Measurements from ENCODE around the gene IL37.
A peak's percentile ranks its signal among the peaks of the same experiment; 100 is the strongest.

IL37 gene

GRCh38 chr2:112880696-112881095 is 30.3 kb upstream of the IL37 start:
- TF ChIP-seq CTCF (IDR thresholded peaks at IDR 0.05; ENCODE audit: control extremely low read depth, extremely low read depth, low read depth, missing control alignments), result no peak
- POLR2A ChIA-PET, result no interaction called here
- no peak for DNase-seq (ENCODE audit: extremely low spot score)
- CTCF ChIA-PET, result interaction anchor here (1.4 to 12.1 kb wide), 3 partner anchors 15 to 129 kb away, joined by 3 to 275 read pairs (median 12); no protein-coding TSS in a partner anchor

- ChIA-PET POLR2A (no interaction called here), CTCF (interaction anchor here (0.6 to 12.1 kb wide), 7 partner anchors 16 to 150 kb away, joined by 3 to 275 read pairs (median 4); no protein-coding TSS in a partner anchor)
- peak; percentile 70 for DNase-seq (ENCODE audit: extremely low spot score)
- no peak for TF ChIP-seq CTCF (IDR thresholded peaks at IDR 0.05; ENCODE audit: control extremely low read depth, extremely low read depth, low read depth, missing control alignments)
Measured at GRCh38 chr2:112881217-112881985, 29.6 kb upstream of the IL37 start.

- ChIA-PET CTCF (interaction anchor here (0.8 to 12.1 kb wide), 7 partner anchors 29 to 159 kb away, joined by 3 to 275 read pairs (median 8); no protein-coding TSS in a partner anchor), POLR2A (no interaction called here)
Measured at GRCh38 chr2:112883669-112884068, 27.3 kb upstream of the IL37 start.

GRCh38 chr2:112884869-112885505 is 26.0 kb upstream of the IL37 start:
- TF ChIP-seq CTCF (IDR thresholded peaks at IDR 0.05; ENCODE audit: control extremely low read depth, extremely low read depth, low read depth, missing control alignments), result peak; percentile 94
- ChIA-PET POLR2A (no interaction called here), CTCF (interaction anchor here (0.7 to 12.1 kb wide), 73 partner anchors 8 to 342 kb away, joined by 3 to 275 read pairs (median 5); partner anchors contain the start of genes IL1A, IL1B and IL37)
- peak; percentile 83 for DNase-seq (ENCODE audit: extremely low spot score)

More at GRCh38 chr2:112883669-112884068, 27.3 kb upstream of the IL37 start:
- DNase-seq (ENCODE audit: extremely low spot score), result no peak
- TF ChIP-seq CTCF (IDR thresholded peaks at IDR 0.05; ENCODE audit: control extremely low read depth, extremely low read depth, low read depth, missing control alignments), result no peak

GRCh38 chr2:112885506-112885902 is 25.5 kb upstream of the IL37 start:
- CTCF ChIA-PET, result interaction anchor here (0.7 to 12.1 kb wide), 74 partner anchors 8 to 342 kb away, joined by 3 to 275 read pairs (median 5); partner anchors contain the start of genes IL1A, IL1B, IL37 and SLC20A1
- no peak for TF ChIP-seq CTCF (IDR thresholded peaks at IDR 0.05; ENCODE audit: control extremely low read depth, extremely low read depth, low read depth, missing control alignments)
- DNase-seq (ENCODE audit: extremely low spot score), result no peak
- POLR2A ChIA-PET, result no interaction called here

GRCh38 chr2:112886291-112886690 is 24.7 kb upstream of the IL37 start:
- TF ChIP-seq CTCF (IDR thresholded peaks at IDR 0.05; ENCODE audit: control extremely low read depth, extremely low read depth, low read depth, missing control alignments), result no peak
- ChIA-PET POLR2A (no interaction called here), CTCF (interaction anchor here (0.7 to 12.1 kb wide), 27 partner anchors 8 to 343 kb away, joined by 3 to 275 read pairs (median 11); partner anchors contain the start of genes IL1A, IL37 and SLC20A1)
- DNase-seq (ENCODE audit: extremely low spot score), result no peak
